ENCODE measurements around the gene SMAD7. TPM values are rescaled to one million over a fixed set of nuclear protein-coding genes. Genes with fewer than 3 reads are reported as not detected.

The SMAD7 gene
- total RNA-seq, 2 donors from 2014 or later: 14.9 to 21.7 TPM

DNA sequence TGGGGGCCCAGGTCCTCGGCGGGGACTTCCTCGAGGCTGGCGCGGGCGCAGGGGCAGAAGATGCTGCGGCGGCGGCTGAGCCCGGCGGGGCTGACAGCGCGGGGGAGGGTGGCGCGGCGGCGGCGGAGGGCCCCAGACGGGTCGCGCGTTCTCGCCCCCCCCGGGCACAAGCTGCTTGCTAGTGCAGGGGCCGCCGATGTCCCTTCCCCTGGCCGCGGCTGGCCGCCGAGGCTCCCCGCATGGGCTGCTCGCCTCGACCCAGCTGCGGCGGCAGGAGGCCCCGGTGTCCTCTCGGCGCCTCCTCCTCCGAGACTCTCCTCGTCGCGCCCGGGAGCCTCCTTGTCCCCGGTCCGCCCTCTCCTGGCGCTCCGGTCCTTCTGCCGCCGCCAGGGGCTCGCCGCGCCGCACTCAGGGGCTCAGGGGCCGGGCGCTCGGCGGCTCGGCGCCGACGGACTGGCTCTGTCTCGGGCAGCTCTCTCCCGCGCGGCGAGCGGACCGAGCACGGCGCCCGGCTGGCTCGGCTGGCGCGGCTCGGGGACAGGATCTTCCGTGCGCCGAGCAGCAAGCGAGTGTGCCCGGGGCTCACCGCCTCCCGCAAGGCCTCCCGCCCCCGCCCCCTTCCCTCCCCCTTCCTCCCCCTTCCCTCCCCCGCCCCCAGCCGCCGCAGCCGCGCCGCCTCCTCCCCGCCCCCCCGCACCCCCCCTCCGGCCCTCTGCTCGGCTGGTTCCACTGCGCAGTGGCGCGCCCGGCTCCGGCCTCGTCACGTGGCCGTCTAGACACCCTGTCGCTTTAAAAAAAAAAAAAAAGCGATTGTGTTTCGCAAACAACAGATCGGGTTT lies 902 bp upstream of the SMAD7 start:
- ATAC-seq (replicated peaks in 1 of 2) (peak; percentile 64 to 65), DNase-seq (peak; percentile 76 to 78)
- Mint-ChIP-seq H3K36me3 (ENCODE audit: insufficient read depth in 2 of 2) (peaks cover 10 to 17% of the 10 kb centered on the region in 2 donors), H3K27ac (peak overlapping the region; percentile 73), H3K27me3 (ENCODE audit: low read depth) (peaks cover 10% of the 10 kb centered on the region), H3K9me3 (no peaks in the 10 kb centered on the region), H3K4me1 (ENCODE audit: low read depth) (peaks cover 27% of the 10 kb centered on the region), H3K4me3 (peak overlapping the region; percentile 93 to 97)

DNA sequence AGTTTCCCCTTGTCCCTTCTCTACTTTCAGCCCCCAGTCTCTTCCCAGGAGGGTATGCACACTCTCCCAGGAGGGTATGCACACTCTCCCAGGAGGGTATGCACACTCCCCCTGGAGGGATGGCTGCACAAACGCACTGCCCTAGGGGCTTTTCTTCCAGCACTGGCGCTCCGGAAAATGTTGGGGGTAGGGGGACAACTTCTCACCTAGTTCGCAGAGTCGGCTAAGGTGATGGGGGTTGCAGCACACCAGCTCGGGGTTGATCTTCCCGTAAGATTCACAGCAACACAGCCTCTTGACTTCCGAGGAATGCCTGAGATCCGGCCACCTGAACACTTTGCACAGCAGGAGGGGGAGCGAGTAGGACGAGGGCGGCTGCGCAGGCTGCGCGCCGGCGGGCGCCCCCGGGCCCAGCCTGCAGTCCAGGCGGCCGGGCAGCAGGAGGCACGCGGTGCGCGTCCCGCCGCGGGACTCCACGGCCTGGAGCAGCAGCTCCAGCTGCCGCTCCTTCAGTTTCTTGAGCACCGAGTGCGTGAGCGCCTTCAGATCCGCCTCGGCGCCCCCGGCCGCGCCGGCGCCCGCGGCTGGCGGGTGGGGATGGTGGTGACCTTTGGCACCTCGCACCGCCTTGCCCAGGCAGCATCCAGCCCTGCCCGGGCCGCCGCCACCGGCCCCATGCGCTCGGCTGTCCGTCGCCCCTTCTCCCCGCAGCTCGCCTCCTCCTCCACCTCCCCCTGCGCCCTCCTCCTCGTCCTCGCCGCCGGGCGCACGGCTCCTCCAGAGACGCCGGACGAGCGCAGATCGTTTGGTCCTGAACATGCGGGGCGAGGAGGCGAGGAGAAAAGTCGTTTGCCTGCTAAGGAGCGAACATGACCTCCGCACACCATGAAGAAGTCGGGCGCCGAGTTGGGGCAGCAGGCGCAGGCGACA lies 894 bp downstream of the SMAD7 start:
- Mint-ChIP-seq H3K36me3 (ENCODE audit: insufficient read depth in 2 of 2) (peaks cover 10 to 19% of the 10 kb centered on the region in 2 donors), H3K27ac (peak overlapping the region; percentile 82), H3K4me1 (ENCODE audit: low read depth) (peaks cover 43% of the 10 kb centered on the region), H3K27me3 (ENCODE audit: low read depth) (peaks cover 10% of the 10 kb centered on the region), H3K4me3 (peak overlapping the region; percentile 94 to 96), H3K9me3 (no peaks in the 10 kb centered on the region)
- ATAC-seq (replicated peaks in 1 of 2): peak; percentile 29 to 33
- peak; percentile 42 to 48 for DNase-seq

DNA sequence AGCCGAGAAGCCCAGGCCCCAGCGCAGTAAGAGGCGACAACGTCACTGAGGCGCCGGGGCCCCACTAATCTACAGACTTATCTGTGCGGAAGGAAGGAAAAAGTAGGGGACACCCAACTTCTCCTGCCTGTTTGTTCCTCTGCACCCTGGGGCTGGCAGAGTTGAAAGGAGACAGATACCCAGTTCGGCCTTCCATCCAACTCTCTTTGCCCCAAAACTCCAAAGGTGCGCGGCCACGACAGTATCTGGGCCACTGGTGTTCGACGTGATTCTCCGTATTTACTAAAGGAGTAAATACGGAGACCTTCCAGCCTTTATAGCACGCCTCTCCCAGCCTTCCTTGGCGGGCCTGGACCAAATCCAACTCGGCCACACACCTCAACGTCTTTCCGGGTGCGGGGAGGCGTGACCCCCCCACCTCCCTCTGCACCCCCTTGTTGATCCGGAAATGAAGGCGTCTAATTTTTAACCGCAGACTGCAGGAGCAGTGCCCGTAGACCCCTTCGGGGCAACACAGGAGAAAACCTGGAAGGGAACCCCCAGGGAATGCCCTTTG lies 1.6 kb downstream of the SMAD7 start:
- Mint-ChIP-seq H3K4me3 (peak overlapping the region; percentile 89 to 96), H3K4me1 (ENCODE audit: low read depth) (peaks cover 47% of the 10 kb centered on the region), H3K36me3 (ENCODE audit: insufficient read depth in 2 of 2) (peaks cover 10 to 21% of the 10 kb centered on the region in 2 donors), H3K9me3 (no peaks in the 10 kb centered on the region), H3K27ac (peak overlapping the region; percentile 82), H3K27me3 (ENCODE audit: low read depth) (peaks cover 10% of the 10 kb centered on the region)
- ATAC-seq (replicated peaks in 1 of 2) (peak in 1 of 2 donors; percentile 2), DNase-seq (peak; percentile 27 to 31)

DNA sequence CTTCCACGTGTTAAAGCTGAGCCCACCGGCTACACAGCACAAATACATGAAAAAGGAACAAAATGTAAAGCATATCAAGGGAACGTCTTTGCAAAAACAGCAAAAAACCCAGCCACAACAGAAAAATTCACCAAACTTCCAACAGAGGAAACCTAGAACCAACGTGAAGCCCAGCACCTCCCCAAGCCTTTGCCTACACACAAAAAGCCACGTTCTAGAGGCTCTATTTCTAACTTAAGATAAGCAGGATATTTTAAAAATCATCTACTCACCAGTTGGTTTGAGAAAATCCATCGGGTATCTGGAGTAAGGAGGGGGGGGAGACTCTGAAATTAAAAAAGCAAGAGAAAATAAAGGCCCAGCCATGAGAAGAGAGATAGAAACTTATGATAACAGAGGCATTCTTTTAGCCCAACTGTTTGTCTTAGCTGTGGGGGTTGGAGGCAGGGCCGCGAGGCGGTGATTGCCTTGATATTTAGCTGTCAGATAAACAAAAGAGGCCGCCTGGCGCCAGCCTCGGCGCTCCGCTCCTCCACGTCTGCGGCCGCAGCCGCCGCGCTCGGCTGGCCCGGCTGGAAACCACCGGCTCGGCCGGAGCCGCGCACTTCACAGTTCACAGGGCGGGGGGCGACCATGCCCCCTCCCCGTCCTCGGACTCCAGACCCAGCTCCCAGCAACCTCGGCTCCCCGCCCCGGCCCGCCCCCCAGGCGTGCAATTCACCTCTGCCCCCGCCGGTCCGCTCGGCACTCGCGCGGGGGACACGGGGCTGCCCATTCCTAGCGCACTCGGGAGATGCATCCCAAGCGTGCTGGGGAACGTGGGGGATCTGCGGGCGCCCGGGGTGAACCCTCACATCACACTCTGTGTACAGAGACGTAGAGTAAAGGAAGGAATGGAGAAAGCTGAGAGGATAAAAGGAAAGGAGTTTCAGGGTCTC lies 2.4 kb downstream of the SMAD7 start:
- peaks cover 53% of the 10 kb centered on the region for H3K4me1 Mint-ChIP-seq (ENCODE audit: low read depth)

DNA sequence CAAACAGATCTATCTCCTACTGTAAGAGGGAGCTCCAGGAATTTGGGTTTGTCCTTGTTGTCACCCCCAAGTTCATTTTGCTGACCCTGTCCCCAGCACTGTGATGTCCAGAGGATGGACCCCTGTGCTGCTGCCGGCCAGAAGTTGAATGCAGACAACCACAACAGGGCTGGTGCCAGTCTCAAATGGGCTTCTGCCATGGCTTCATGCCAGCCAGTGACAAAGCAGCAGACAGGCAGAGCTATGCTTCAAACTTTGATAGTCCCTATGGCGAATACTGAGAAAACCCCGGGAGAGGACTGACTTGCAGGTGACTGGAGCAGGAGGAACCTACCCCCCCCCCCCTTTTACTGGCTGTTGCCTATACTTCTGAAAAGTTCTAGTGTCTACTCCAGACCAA lies 3.2 kb downstream of the SMAD7 start:
- ATAC-seq (replicated peaks in 1 of 2) (no peak), DNase-seq (no peak)
- Mint-ChIP-seq H3K27ac (peak overlapping the region; percentile 73), H3K4me3 (peak overlapping the region; percentile 89 to 96), H3K36me3 (ENCODE audit: insufficient read depth in 2 of 2) (peaks cover 10 to 23% of the 10 kb centered on the region in 2 donors), H3K4me1 (ENCODE audit: low read depth) (peaks cover 60% of the 10 kb centered on the region), H3K27me3 (ENCODE audit: low read depth) (peaks cover 10% of the 10 kb centered on the region), H3K9me3 (no peaks in the 10 kb centered on the region)

More for the DNA sequence above, 2.4 kb downstream of the SMAD7 start:
- ATAC-seq (replicated peaks in 1 of 2) (peak in 1 of 2 donors; percentile 4), DNase-seq (peak; percentile 46 to 49)
- Mint-ChIP-seq H3K36me3 (ENCODE audit: insufficient read depth in 2 of 2) (peaks cover 10 to 21% of the 10 kb centered on the region in 2 donors), H3K27ac (peak overlapping the region; percentile 82), H3K4me3 (peak overlapping the region; percentile 89 to 96), H3K9me3 (no peaks in the 10 kb centered on the region), H3K27me3 (ENCODE audit: low read depth) (peaks cover 10% of the 10 kb centered on the region)

DNA sequence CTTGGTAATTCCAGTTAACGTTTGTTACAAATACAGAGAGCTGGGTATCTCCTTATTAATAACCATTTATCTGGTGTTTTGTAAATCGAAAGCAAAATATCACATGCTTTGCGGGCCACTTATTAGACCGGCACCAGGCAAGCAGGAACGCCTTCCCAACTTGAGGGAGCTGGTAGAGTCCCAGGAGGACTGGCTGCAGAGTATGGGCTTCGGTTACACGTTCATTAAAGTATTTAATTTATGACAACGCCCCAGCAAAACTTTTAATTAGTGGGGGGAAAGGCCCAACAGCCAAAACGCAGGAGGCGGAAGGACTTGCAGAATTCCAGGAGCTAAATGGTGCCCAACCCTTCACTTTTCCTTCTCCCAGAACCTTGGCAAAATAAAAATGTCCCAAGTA lies 3.7 kb downstream of the SMAD7 start:
- H3K4me1 Mint-ChIP-seq (ENCODE audit: low read depth): peaks cover 62% of the 10 kb centered on the region
- H3K9me3 Mint-ChIP-seq: no peaks in the 10 kb centered on the region
- ATAC-seq (replicated peaks in 1 of 2) (no peak), DNase-seq (no peak)
- H3K27ac Mint-ChIP-seq: peak overlapping the region; percentile 81
- H3K36me3 Mint-ChIP-seq (ENCODE audit: insufficient read depth in 2 of 2): peaks cover 11 to 25% of the 10 kb centered on the region in 2 donors
- peaks cover 10% of the 10 kb centered on the region for H3K27me3 Mint-ChIP-seq (ENCODE audit: low read depth)
- peak overlapping the region; percentile 89 to 96 for H3K4me3 Mint-ChIP-seq

DNA sequence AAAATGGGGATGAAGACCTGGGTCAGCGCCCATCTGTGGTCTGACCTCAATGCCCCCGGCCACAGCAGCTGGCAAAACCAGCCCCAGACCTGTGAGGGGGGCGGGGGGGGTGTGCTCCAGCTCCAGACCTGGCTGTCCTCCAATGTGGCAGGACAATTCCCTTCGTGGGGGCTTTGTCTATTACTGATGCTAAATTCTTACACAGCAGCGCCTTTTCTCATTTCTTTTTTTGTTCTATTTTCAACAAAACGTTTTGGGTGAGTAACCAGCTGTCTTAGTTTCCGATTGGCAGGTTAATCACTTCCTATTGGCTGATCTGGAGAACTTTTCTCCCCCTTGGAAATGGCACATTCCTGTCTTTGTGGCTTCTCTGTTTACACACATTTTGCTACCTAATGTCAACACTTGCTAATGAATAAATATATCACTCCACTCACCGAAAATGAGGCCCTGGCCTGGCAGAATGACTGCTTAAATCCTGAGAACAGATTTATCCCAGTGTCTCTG lies 4.4 kb downstream of the SMAD7 start:
- ATAC-seq (replicated peaks in 1 of 2) (no peak), DNase-seq (no peak)
- H3K9me3 Mint-ChIP-seq: no peaks in the 10 kb centered on the region
- peak overlapping the region; percentile 26 for H3K27ac Mint-ChIP-seq
- peak overlapping the region; percentile 89 to 96 for H3K4me3 Mint-ChIP-seq
- peaks cover 14 to 26% of the 10 kb centered on the region in 2 donors for H3K36me3 Mint-ChIP-seq (ENCODE audit: insufficient read depth in 2 of 2)
- H3K27me3 Mint-ChIP-seq (ENCODE audit: low read depth): peaks cover 10% of the 10 kb centered on the region
- peaks cover 67% of the 10 kb centered on the region for H3K4me1 Mint-ChIP-seq (ENCODE audit: low read depth)

DNA sequence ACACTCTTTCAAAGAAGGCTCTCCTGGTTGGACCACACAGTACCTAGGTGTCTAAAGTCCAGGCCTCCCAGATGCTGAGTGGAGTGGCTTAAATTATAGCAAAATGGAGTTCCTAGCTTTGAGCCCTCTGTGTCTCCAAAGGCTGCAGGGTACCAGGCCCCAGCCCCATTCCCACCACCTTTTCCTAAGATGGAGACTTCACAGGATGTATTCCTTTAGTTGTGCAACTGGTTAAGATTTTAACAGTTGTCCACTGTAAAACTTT lies 4.9 kb downstream of the SMAD7 start:
- peaks cover 14 to 26% of the 10 kb centered on the region in 2 donors for H3K36me3 Mint-ChIP-seq (ENCODE audit: insufficient read depth in 2 of 2)
- no peaks in the 10 kb centered on the region for H3K9me3 Mint-ChIP-seq
- ATAC-seq (replicated peaks in 1 of 2) (no peak), DNase-seq (no peak)
- peak overlapping the region; percentile 12 to 37 for H3K4me3 Mint-ChIP-seq
- H3K27me3 Mint-ChIP-seq (ENCODE audit: low read depth): peaks cover 10% of the 10 kb centered on the region
- peaks cover 72% of the 10 kb centered on the region for H3K4me1 Mint-ChIP-seq (ENCODE audit: low read depth)
- no peak overlapping the region for H3K27ac Mint-ChIP-seq

DNA sequence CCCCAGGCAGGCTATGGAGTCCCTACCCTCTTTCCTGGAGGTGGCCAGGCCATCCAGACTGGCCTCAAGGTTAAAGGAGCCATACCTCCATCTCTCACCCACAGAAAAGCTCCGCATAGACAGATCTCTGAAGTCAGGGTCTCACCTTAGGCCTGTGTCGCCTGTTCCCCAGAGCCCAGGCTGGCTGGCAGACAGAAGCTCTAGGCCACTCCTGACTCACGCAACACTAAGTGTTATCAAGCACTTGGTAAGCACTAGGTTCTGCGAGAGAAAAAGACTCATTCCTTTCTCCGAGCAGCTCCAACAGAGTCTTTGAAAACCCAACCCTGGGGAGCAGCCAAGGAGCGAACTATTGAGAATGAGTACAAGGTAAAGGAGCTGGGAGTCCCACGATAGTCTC lies 6.1 kb downstream of the SMAD7 start:
- Mint-ChIP-seq H3K27ac (no peak overlapping the region), H3K4me3 (peak overlapping the region; percentile 57 to 59), H3K36me3 (ENCODE audit: insufficient read depth in 2 of 2) (peaks cover 13 to 25% of the 10 kb centered on the region in 2 donors), H3K27me3 (ENCODE audit: low read depth) (peaks cover 10% of the 10 kb centered on the region), H3K4me1 (ENCODE audit: low read depth) (peaks cover 84% of the 10 kb centered on the region), H3K9me3 (no peaks in the 10 kb centered on the region)
- DNase-seq: no peak
- ATAC-seq (replicated peaks in 1 of 2): no peak

DNA sequence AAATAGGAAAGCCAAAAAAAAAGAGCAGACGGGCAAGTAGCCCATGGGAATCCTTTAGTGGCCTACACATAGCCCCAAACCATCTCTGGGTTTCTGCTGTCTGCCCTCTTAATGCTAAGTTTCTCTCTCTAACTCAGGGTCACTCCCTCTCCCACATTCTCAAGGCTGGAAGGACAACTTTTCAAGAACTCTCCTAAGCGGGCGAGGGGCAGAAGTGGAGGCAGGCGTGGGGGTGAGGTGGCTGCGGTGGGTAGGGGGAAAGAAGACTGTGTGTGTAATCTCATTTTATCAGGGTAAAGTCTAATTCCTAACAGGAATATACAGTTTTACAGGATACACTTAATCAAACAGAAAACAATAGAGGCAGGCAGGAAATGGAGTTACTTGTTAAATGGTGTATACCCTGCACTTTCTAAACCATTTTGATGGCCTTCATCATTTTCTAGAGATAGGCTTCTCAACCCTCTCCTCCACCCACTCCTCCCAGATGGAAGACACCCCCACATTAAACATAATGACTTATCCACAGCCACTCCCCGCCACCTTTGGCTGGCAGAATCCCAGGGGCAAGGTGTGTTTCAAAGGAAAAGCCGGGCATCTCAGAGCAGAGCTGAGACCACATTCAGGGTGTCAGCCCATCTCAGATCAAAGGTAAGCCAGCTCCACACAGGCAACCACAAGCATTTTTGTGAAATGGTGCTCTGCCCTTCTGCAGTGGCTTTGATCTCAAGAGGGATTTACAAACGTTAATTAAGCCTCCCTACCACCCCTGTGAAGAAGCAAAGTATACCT lies 6.8 kb downstream of the SMAD7 start:
- peaks cover 91% of the 10 kb centered on the region for H3K4me1 Mint-ChIP-seq (ENCODE audit: low read depth)
- peaks cover 10% of the 10 kb centered on the region for H3K27me3 Mint-ChIP-seq (ENCODE audit: low read depth)
- H3K36me3 Mint-ChIP-seq (ENCODE audit: insufficient read depth in 2 of 2): peaks cover 12 to 23% of the 10 kb centered on the region in 2 donors
- peak overlapping the region; percentile 62 for H3K27ac Mint-ChIP-seq
- ATAC-seq (replicated peaks in 1 of 2): no peak
- no peaks in the 10 kb centered on the region for H3K9me3 Mint-ChIP-seq
- no peak for DNase-seq
- peak overlapping the region in 1 of 2 donors; percentile 59 for H3K4me3 Mint-ChIP-seq

DNA sequence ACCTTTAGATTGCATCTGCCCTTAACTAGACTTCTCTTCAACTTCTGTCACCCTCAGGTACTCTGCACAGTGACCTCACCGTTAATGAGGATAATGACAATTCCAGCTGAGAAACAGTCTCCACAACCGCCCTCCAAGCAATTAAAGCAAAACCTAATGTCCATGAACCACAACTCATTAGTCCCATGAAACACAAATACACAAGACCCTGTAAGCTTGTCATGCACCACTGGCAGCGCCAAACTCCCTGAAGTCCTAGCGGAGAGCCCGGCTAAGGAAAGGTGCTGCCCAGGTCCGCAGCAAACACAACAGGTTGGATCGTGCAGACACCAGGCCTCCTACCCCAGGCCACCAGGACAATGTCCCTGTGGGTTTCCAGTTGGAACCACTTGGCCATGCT lies 7.4 kb downstream of the SMAD7 start:
- H3K36me3 Mint-ChIP-seq (ENCODE audit: insufficient read depth in 2 of 2): peaks cover 12 to 23% of the 10 kb centered on the region in 2 donors
- H3K9me3 Mint-ChIP-seq: no peaks in the 10 kb centered on the region
- H3K27me3 Mint-ChIP-seq (ENCODE audit: low read depth): peaks cover 10% of the 10 kb centered on the region
- H3K4me1 Mint-ChIP-seq (ENCODE audit: low read depth): peaks cover 97% of the 10 kb centered on the region
- H3K27ac Mint-ChIP-seq: no peak overlapping the region
- H3K4me3 Mint-ChIP-seq: no peak overlapping the region
- ATAC-seq (replicated peaks in 1 of 2) (no peak), DNase-seq (no peak)
